K562 treated with DMSO at 1 percent for 48 hours (cell line): ENCODE measurements around the gene RETNLB. TPM values are rescaled to one million over a fixed set of nuclear protein-coding genes. Genes with fewer than 3 reads are reported as not detected.

ENCODE experiments used
- total RNA-seq: library from RNA; unstranded; fragments of 300-600 nt; gene quantifications from 2 replicates; pipeline ENCODE4 v1.2.3, GENCODE V29; 2022; ENCODE audit warnings: low replicate concordance; ENCODE audit errors: extremely low read depth

Gene RETNLB
- total RNA-seq, result not detected in 2 replicates

GRCh38 chr3:108757404-108757982, at the start of gene RETNLB:
TSS of gene RETNLB (minus strand) at chr3:108757410. CDS start at chr3:108757185, 225 bp downstream.

Other genes starting within 250 kb of the RETNLB start
- gene MYH15, start 246.8 kb downstream of the RETNLB start, total RNA-seq, result not detected in 2 replicates
- not detected in 2 replicates for gene CIP2A, start 168.0 kb downstream of the RETNLB start, total RNA-seq
- not detected in 2 replicates for gene DZIP3, start 167.7 kb downstream of the RETNLB start, total RNA-seq
- gene TRAT1, start 65.4 kb upstream of the RETNLB start, total RNA-seq, result not detected in 2 replicates
- gene GUCA1C, start 196.5 kb upstream of the RETNLB start, total RNA-seq, result not detected in 2 replicates